Embryonic facial prominence (tissue), 1 donor: ENCODE data around the gene APP.

Source experiments
- DNase-seq: peaks from one replicate; pipeline ENCODE4 v3.0.0-alpha.2; 2016; ENCODE audit errors: extremely low spot score

APP gene

GRCh38 chr21:25831300-25831960, 339.1 kb downstream of the APP start:
- no peak for DNase-seq
